Activated T-helper 9 cell treated with anti-CD3 and anti-CD28 coated beads, Interleukin-2, amount 50 U/mL, for 16 hours (primary cell): Measurements from ENCODE around the gene SETD1B.

Experiments used
- DNase-seq: peaks from one replicate; pipeline ENCODE4 v3.0.0-alpha.2; 2020; ENCODE audit warnings: low read depth

SETD1B gene

GRCh38 chr12:121807642-121808347 is 4.0 kb downstream of the SETD1B start:
- DNase-seq = no peak

GRCh38 chr12:121808623-121809022 is 4.8 kb downstream of the SETD1B start:
- DNase-seq = no peak

DNA sequence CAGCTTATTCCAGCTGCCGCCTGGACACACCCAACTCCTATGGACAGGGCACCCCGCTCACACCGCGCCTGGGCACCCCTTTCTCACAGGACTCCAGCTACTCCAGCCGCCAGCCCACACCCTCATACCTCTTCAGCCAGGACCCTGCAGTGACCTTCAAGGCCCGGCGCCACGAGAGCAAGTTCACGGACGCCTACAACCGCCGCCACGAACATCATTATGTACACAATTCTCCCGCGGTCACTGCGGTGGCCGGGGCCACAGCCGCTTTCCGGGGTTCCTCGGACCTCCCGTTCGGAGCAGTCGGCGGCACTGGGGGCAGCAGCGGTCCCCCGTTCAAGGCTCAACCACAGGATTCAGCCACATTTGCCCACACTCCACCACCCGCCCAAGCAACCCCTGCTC is 5.9 kb downstream of the SETD1B start:
- no peak for DNase-seq

GRCh38 chr12:121810234-121810817 is 6.5 kb downstream of the SETD1B start:
- no peak for DNase-seq

DNA sequence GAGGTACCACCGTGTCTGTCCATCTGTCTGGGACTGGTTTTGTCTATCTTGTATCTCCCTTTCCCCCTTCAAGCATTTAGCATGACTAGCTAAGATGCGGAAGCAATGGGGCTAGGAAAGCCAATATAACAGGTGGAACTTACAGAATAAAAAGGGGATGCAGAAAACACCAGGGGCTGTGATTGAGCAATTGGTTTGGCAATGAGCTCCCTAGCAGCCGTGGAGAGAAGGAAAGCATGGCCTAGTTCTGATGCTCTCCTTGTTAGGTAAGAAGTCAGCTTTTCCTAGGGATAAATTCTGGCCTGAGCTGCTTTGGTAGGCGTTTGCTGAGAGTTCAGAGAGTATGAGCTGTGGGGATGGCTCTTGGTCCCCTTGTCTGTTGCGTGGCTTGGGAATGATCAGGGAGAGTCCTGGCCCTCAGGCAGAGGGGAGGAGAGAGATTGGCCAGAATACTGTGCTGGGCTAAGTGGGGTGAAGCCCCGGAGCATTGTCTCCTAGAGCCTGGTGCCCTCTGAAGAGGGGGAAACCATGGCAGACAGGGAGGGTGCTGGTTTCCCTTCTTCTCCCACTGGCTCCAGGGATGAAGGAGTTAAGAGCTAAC is 7.1 kb downstream of the SETD1B start:
- no peak for DNase-seq

GRCh38 chr12:121811434-121812319 is 7.9 kb downstream of the SETD1B start:
- peak; percentile 62 for DNase-seq

DNA sequence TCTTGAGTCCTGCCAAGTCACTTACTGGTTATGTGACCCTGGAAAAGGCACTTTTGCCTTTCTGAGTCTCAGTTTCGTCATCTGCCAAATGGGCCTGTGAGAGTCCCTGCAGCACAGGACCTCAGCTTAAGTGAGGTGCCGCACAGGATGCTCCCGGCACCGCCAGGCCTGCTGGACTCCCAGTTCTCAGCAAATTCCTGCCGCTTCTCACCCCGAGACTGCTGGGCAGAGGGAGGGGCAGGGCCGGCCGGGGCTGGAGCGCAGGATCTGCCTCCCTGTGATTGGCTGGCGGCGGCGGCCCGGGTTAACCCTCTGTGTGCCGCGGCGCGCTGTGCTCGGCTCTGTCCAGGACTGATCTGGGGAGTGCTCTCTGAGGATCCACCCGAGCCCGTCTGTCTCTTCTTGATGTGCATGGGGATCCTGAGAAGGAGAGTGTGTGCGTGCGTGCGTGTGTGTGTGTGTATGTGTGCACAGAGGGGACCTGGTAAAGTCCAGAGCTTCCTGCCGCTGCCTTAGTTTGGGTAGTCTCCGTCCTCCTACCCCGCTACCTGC is 8.6 kb downstream of the SETD1B start:
- DNase-seq = no peak

DNA sequence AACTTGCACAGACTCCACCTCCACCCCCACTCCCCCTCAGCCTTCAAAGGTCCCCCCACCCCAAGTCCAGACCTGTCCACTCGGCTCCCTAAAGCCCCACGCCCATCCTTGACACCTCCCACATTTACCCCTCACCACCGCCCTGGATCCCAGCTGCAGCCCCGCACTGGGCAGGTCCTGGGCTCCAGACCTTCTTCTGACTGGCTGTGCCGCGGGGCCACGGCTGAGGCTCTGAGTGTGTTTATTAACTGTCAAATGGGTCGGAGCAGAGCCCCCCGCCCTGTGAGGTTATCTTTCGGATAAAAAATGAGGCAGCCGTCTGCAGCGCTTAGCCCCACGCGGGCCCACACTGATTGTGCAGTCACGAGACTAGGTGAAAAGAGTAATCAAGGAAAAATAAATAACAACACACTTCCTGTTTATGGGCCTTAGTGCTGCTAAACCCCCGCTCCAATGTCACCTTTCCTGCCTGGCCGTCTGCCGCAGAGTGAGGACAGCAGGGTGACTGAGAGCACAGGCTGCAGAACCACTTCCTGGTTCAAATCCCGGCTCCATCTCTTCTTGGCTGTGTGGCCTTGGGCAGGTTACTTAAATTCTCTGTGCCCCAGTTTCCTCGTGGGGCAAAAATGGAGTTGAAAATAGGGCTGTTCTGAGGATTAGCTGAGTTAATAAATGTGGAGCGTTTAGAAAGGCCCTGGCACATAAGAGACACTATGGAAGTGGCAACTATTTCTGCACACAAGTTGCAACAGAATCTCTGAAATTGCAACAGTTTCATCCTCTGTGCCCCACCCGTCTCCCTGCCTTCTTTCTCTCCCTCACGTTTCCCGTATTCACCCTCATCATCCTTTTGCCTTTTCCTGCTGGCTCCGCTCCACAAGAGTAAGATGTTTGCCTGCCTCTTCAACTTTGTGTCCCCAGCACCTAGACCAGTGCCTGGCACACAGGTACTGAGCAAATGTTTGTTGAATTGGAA is 9.4 kb downstream of the SETD1B start:
- DNase-seq = no peak

- DNase-seq = no peak
These were observed 10.1 kb downstream of the SETD1B start for GRCh38 chr12:121813951-121814350.

DNA sequence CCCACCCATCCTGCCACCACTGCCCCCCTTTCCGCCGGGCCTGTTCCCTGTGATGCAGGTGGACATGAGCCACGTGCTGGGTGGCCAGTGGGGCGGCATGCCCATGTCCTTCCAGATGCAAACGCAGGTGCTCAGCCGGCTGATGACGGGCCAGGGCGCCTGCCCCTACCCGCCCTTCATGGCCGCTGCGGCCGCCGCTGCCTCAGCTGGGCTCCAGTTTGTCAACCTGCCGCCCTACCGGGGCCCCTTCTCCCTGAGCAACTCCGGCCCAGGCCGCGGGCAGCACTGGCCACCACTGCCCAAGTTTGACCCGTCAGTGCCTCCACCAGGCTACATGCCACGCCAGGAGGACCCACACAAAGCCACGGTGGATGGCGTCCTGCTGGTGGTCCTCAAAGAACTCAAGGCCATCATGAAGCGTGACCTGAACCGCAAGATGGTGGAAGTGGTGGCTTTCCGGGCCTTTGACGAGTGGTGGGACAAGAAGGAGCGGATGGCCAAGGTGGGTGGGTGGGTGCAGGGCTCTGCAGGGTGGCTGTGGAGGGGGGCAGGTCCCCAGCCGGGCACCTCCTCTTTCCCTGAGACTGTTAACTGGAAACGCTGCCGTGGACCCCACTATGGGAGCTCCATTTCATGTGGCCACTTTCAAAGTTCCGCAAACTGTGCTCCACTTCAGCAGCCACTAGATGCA is 10.8 kb downstream of the SETD1B start:
- no peak for DNase-seq

DNA sequence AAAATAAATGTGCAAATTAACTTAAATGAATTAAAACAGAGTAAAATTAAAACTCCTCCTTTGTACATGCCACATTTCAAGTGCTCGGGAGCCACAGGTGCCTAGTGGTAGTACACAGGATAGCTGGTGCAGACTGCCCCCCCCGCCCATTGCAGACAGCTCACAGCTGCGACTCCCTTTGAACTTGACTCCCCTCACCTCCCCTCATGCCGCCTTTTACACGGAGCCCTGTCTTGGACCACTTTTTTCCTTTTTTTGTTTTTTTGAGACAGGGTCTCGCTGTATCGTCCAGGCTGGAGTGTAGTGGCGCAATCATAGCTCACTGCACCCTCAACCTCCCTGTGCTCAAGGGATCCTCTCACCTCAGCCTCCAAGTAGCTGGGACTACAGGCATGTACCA is 11.5 kb downstream of the SETD1B start:
- DNase-seq = no peak

- DNase-seq = no peak
These were observed 13.3 kb downstream of the SETD1B start for GRCh38 chr12:121816925-121817647.

- no peak for DNase-seq
These were observed 13.8 kb downstream of the SETD1B start for GRCh38 chr12:121817648-121818043.

DNA sequence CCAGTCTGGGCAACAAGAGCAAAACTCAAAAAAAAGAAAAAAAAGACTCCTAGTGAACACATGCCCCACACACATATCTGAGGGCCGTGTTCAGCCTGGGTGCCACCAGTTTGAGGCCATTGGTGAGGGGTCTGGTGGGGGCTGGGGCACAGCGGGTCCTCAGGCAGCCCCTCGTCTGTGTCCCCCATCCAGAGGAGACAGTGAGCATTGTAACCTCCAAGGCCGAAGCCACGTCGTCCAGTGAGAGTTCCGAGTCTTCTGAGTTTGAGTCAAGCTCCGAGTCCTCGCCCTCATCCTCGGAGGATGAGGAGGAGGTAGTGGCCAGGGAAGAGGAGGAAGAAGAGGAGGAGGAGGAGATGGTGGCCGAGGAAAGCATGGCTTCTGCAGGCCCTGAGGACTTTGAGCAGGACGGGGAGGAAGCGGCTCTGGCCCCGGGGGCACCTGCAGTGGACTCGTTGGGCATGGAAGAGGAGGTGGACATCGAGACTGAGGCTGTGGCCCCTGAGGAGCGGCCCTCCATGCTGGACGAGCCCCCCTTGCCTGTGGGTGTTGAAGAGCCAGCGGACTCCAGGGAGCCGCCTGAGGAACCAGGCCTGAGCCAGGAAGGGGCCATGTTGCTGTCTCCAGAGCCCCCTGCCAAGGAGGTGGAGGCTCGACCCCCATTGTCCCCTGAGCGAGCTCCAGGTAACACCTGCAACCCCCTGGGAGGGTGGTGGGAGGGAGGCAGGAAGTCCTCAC is 15.6 kb downstream of the SETD1B start:
- DNase-seq = no peak

GRCh38 chr12:121820056-121820455 is 16.2 kb downstream of the SETD1B start:
- DNase-seq = no peak

GRCh38 chr12:121822393-121823100 is 18.7 kb downstream of the SETD1B start:
- DNase-seq = no peak

- DNase-seq = no peak
These were observed 19.4 kb downstream of the SETD1B start for GRCh38 chr12:121823101-121823726.

DNA sequence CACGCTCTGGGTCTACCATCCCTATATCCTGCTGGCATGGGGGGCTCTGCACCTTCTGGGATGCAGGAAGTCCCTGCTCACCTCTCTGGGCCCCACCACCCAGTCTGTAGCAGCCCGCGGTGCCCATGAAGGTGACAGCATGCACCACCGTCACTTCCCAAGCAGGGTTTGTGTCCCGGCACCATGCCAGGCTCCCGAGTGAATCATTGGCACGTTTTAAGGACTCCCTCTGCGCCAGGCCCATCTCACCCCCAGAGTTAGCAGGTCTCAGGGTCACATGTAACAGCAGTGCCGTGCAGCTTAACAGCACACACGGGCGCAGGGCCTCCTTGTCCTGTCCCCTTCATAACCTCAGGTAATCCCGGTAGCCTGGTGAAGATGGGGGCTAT is 19.9 kb downstream of the SETD1B start:
- no peak for DNase-seq
